HFF-Myc (cell line): ENCODE results near the gene MED29.

ENCODE experiments used
- DNase-seq: peaks from one replicate; pipeline ENCODE4 v3.0.0-alpha.2; 2011; ENCODE audit warnings: low read depth; ENCODE audit errors: extremely low read depth
- H3K4me3 ChIP-seq: replicated peaks from 2 replicates; pipeline ENCODE4 v1.5.1; 2011; ENCODE audit warnings: low read depth, mild to moderate bottlenecking, control low read depth, low read length
- TF ChIP-seq, protein P1 (sequence below): IDR thresholded peaks from 2 replicates; pipeline ENCODE4 v1.5.1; 2012; ENCODE audit warnings: mild to moderate bottlenecking, low read depth, low read length, control low read depth; ENCODE audit errors: missing control alignments

MED29 gene

GRCh38 chr19:39438270-39438934, 47.2 kb downstream of the MED29 start:
- no peak overlapping the region for H3K4me3 ChIP-seq
- DNase-seq = no peak
- TF ChIP-seq, protein P1, sequence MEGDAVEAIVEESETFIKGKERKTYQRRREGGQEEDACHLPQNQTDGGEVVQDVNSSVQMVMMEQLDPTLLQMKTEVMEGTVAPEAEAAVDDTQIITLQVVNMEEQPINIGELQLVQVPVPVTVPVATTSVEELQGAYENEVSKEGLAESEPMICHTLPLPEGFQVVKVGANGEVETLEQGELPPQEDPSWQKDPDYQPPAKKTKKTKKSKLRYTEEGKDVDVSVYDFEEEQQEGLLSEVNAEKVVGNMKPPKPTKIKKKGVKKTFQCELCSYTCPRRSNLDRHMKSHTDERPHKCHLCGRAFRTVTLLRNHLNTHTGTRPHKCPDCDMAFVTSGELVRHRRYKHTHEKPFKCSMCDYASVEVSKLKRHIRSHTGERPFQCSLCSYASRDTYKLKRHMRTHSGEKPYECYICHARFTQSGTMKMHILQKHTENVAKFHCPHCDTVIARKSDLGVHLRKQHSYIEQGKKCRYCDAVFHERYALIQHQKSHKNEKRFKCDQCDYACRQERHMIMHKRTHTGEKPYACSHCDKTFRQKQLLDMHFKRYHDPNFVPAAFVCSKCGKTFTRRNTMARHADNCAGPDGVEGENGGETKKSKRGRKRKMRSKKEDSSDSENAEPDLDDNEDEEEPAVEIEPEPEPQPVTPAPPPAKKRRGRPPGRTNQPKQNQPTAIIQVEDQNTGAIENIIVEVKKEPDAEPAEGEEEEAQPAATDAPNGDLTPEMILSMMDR = no peak

- DNase-seq = no peak
- TF ChIP-seq, protein P1 = no peak
Measured at GRCh38 chr19:39444598-39445195, 53.5 kb downstream of the MED29 start.

DNA sequence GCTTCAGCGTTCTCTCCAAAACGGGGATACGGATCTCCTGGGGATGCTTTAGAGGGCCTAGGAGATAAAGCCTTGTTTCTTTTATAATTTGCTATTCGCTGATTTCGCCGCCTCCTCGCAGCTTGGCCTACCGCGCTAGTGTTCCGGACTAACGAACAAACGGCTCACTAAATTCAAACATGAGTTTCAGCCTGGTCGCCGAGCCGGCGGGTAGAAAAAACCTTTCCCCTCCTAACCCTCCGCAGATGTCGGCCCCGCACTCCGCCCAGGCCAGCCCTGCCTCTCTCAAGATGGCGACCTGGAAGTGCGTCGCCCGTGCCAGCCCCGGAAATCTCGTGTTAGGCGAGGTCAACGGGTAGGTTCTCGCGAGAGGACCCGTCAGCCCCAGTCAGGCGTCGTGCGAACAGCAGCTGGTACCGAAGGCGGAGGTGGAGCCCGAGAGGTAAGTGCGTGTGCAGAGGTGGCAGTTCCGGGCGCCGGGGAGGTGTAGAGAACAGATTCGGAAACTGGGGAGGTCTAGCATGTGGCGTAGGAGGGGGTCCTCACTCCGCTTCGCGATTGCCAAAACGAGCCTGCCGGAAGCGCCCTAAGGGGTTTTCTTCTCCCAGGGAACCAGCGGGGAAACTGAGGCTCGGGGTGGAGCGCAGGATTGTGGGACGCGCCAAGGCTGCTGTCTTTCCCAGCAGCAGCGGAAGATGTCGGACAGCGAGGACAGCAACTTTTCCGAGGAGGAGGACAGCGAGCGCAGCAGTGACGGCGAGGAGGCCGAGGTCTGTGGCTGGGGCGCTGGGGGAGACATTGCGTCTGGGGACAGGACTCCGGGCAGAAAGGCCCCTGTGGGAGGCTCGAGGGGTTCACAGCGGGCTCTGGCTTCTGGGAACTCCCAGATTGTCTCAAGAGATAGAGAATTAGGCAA, 54.3 kb downstream of the MED29 start, which contains the start of gene SUPT5H:
TSS of gene SUPT5H (plus strand) at position 387 of the 916 bp plus-strand sequence. CDS start at position 696, 309 bp downstream.
- TF ChIP-seq, protein P1 = no peak
- DNase-seq = peak; percentile 93
- H3K4me3 ChIP-seq = peak within 1 kb of the TSS; percentile 99

More at GRCh38 chr19:39444598-39445195, 53.5 kb downstream of the MED29 start:
- H3K4me3 ChIP-seq = peak overlapping the region; percentile 99

DNA sequence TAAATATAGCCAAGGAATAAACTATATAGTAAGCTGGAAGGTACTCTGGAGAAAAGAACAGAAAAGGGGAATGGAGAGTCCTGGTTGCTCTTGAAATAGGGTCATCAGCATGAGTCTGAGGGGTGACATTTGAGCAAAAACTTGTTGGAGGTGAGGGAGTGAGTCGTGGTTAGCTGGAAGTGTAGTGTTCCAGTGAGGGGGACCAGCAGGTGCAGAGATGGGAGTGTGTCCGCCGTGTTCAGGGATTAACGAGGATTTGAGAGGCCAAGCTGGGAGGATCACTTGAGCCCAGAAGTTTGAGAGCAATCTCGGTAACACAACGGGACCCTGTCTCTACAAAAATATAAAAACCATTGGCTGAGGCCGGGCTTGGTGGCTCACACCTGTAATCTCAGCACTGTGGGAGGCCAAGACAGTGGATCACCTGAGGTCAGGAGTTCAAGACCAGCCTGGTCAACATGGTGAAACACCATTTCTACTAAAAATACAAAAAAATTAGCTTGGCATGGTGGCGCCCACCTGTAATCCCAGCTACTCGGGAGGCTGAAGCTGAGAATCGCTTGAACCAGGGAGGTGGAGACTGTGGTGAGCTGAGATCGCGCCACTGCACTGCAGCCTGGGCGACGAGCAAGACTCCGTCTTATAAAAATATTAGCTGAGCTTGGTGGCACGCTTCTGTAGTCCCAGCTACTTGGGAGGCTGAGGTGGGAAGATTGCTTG, 55.3 kb downstream of the MED29 start:
- TF ChIP-seq, protein P1 = no peak
- no peak for DNase-seq

DNA sequence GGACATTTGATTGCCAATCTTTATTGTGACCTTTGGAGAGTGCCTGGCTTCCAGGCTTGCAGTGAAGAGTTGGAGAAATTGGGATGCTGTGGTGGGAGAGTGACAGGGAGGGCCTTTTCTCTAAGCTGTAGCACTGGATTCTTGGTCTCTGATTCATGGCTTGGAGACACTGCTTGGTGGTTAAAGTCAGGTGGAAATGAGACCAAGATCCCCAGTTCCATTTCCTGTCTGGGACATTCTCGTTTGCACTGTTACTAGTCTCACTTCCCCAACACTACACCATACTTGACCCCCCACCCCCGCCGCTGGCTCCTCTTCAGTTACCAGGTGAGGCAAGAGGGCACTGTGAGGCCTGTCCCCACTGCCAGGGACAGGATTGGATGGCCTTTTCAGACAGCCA, 57.1 kb downstream of the MED29 start:
- no peak for DNase-seq
- H3K4me3 ChIP-seq = no peak overlapping the region
- TF ChIP-seq, protein P1 = no peak

More for the DNA sequence above, 55.3 kb downstream of the MED29 start:
- H3K4me3 ChIP-seq = peak overlapping the region; percentile 99

DNA sequence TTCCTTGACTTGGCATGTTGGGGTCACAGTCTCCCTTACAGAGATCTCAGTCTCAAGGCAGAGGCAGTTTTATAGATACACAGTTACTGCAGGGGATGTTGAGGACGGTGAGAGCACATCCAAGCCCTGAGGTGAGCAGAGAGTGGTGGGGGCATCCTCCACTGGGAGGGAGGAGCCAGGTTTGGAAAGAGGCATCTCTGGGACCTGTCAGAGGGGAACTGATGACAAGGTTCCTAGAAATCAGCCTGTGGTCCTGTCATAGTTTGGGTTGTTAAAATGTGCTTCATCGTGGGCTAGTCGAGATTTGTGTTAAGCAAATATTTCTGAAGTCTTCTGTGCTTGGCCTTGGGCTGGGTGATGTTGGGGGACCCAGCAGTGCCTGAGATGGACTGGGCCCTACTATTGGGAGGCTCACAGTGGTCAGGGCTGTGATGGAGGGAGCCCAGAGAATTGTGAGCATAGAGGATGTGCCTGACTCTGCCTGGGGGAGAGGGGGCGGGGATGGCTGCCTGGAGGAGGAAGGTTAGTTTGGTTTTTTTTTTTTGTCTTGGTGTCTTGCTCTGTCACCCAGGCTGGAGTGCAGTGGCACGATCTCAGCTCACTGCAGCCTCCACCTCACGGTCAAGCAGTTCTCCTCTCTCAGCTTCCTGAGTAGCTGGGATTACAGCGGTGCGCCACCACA, 58.1 kb downstream of the MED29 start:
- H3K4me3 ChIP-seq = no peak overlapping the region
- TF ChIP-seq, protein P1 = no peak
- no peak for DNase-seq
